ENCODE results near the gene FAN1. TPM values are rescaled to one million over a fixed set of nuclear protein-coding genes. Genes with fewer than 3 reads are reported as not detected.

FAN1 gene
- total RNA-seq, 1 donor from 2014 or later, result 36.1 TPM

DNA sequence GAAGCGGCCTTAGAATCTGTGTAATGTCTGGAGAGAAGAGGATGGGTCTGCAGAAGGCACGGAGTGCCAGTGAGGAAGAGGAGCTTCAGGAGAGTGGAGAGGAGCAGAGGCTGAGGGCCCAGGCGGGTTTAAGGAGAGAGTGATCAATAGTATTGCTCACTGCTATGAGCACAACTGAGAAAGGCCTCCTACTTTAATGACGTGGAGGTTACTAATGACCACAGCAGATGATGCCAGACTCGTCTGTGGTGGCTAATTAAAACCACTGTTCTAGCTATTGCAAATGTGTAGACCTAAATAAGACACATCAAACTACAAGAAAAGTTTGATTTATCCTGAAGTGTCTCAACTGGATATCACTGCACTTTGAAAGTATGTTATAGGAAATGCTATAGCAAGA is 54.5 kb downstream of the FAN1 start:
- no peak for DNase-seq

DNA sequence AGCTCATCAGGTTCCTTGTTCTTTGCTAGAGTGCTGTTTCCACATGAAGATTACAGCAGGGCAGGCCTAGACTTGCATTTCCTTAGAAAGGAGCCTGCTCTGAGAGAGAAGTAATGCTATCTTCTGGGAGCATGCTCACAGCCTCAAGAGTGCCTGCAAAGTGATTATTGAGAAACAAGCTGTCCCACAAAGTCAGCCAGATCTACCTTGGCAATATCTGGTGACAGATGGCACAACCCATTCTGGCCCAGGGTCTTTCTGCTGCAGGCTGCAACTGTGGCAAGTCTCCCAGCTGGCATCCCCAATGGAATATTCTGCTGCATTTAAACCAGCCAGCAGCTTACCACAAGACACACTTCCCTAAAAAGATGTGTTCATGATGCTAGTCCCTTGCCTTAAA is 58.4 kb downstream of the FAN1 start:
- DNase-seq, result peak; percentile 37

DNA sequence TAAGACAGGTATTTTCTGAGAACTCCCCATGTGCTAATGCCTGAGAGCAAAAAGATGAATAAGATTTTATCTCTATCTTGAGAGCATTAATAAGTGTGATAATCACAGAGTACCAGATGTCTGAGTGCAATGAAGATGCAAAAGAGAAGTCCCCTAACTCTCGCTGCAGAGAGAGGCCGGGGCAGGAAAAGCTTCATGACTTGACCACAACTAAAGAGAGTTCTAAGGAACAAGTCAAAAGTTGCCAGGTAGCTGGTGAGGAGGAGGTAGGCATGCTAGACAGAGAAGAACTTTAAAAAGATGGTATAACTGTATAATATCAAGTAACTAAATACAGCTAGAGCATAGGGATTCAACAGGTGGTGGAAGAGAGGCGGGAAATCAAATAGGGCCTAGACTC is 58.9 kb downstream of the FAN1 start:
- no peak for DNase-seq

DNA sequence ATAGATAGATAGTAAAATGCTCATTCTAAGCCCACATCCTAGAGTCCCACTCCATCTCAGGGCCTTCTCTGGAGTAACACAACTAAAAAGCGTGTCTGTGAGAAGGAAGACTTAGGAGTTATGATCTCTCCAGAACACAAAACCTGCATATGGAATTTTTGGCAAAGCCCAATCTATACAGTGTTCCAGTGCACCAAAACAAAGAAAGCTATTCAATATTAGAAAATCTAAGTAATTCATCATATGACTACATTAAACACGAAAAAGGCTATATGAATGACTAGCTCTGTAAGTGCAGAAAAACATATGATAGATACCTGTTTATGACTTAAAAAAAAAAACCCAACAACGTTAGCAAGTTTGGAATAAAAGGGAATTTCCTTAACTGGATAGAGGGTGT is 60.0 kb downstream of the FAN1 start:
- DNase-seq, result no peak

DNA sequence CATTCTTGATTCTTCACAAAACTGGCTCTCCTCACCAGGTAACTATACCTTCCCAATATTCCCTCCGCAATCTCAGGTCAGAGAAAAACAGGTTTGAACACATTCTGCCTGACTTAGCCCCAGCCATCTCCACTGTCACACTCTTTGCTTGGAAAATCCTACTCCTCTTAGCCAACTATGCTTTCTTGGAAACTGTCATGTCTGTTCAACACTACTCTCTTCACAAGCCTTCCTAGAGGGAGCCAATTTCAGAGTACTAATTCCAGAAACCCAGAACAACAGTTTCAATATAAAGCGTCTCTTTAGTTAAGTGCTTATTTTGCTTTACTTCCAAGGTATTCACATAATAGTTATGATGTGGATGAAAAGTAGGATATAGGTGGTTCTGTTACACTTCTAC is 66.0 kb downstream of the FAN1 start:
- DNase-seq, result no peak

DNA sequence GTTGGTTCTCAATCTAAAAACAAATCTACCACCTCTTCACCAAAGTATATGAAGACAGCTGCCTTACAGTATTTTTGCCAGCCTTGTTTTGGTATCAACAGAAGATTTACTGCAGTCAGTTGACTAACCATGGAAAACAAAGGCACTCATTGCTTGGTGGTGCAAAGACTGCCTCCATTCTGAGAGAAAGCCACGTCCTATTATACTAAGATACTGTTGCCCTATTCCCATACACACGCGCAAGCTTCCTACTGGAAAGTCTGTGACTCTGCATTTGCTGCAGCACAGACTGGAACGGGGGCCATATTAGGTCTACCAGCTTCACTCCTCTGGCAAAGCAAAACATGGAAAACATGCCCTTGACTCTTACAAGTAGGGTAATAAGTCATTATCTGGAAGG is 69.7 kb downstream of the FAN1 start:
- DNase-seq, result no peak

DNA sequence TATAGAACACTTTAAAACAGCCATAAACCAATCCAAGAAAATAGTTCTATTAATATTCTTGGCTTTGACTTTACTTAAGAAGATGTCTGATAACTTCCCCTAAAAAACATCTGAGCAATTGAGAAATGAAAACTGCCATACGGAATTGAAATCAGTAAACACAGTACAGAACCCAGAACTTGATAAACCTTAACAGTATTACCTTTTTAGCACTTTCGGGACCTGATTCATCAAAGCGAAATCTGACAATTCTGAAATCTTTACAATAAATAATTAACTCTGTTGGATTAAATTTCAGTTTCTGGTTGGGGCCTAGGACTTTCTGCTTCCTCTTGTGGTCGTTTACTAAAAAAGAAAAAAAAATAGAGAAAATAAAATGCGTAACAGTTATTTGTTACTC is 70.4 kb downstream of the FAN1 start:
- no peak for DNase-seq

DNA sequence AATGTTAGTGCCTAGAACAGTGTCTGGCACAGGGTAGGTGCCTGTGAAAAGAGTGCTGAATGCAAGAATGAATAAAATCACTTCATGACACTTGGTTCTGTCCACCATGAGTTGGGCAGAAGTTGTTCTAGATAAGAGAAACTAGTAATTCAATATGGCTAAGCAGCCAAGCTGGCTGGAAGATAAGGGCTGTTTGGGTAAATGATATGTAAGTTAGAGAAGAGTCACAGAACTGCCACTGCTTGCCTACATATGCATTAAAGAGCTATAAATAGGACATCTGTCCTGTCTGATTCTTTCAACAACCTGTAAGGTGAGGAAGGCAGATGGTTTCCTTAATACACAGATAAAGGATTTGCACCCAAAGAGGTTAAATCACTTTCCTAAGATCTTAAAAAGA is 74.6 kb downstream of the FAN1 start:
- no peak for DNase-seq

DNA sequence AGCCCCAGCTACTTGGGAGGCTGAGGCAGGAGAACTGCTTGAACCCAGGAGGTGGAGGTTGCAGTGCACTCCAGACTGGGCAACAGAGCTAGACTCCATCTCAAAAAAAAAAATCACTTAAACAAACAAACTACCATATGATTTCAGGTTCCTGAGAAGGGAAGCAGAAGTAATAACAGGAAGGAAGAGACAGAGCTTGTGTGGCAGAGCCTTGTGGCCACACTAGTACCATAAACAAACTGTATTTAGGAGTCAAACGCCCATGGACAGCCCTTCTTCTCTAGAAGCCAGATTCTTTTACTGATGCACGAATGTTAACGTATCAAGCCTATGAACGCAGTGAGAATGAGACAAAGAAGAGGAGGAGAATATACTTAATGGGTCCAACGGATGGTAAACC is 75.7 kb downstream of the FAN1 start:
- no peak for DNase-seq

DNA sequence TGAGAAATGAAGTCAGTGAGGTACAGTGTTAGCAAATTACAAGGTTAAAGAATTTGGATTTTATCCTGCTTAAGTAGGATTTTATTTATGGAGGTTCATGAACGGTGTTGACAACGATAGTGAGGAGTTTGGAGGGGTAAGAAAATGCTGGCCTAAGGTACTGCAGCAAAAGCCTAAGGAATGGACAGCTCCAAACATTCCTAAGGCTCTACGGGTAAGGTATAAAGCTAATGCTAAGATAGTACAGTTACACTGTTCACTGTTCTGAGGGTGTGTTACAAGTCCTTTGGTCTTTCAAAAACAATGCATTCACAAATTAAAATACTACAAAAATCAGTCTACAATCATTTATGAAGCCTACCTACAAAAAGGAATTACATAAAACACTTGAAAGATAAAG is 80.4 kb downstream of the FAN1 start:
- DNase-seq, result no peak

DNA sequence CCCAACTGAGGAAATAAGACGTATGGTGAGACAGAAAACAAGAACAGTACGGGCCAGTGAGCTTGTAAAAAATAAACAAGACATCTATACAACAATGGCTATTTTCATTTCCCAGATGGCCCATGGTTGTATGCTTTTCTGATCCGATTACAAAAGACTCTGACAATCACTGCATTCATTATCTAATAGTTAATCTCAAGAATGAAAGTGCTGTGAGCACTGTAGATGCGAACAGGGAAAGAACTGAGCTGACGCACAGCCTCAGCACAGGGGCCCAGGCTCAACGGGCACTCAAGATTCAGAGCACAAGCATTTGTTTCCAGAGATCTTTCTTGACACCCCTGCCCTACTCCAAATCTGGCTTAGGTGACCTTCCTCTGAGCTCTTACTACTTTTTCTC is 80.8 kb downstream of the FAN1 start:
- no peak for DNase-seq

DNA sequence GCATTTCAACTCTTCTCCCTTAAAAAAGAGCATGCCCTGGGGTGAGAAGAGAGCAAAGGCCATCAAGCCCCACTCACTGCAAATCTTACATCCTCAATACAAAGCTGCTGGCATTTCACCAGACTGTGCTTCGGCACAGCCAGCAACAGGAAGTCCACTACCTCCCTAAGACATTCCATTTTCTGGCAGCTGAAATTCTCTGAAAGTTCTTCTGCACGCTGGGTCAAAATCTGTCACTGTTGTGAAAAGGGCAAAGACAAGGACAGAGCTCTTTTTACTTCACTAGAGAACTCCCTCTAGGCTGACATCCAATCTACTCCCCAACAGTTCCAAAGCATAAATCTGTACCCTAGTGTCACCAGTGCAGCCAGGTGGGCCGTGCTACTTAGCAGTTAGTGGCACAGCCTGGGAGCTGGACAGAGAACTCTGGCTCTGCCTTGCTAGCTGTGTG is 81.4 kb downstream of the FAN1 start:
- no peak for DNase-seq

DNA sequence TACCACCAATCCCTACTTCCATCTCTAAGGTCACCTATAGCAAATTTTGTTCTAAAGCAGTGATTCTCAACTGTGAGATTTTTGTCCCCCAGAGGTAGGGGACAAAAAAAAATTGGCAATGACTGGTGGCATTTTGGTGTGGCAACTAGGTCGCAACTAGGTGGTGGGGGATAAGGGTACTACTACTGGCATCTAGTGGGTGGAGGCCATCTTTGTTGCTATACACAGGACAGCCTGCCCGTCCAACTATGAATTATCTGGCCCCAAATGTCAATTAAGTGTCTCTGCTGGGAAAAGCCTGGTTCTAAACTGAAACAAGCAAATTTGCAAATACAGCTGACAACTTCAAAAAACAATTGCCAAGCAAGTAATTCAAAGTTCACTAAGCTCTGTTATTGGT is 86.3 kb downstream of the FAN1 start:
- DNase-seq, result no peak

DNA sequence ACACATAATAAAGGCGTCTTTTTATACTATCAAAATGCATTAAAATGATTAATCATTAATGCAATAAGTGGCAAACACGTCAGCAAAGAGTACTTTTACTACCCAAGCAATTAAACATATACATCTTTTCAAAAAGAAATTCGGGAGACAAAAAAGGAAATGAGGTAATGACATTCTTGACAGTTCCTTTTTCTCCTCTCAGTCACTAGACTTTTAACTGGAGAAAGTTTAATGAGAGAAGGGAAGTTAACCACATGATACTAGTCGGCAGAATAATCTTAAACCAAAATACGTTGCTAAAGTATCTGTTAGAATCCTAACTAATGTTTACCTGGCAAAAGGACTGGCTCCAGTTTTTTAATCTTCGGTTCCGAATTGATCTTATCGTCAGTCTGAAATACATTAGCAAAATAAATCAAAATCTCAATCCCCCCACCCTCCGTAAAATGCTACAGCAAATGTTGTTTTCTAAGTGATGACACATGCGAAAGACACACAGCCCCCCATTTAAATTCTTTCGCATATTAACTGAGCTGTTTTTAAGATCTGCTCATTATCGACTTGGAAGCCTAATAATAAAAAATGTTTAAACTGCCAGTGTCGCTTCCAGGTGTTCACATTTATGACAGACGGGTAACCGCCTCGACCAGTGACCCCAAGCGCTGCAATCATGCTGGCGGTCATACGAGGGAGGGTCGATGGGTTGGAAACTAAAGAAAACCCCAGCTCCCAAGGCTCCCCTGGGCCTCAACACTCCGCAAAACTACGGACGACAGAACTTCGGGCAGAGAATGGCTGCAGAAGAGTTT is 86.9 kb downstream of the FAN1 start:
- peak; percentile 16 for DNase-seq

DNA sequence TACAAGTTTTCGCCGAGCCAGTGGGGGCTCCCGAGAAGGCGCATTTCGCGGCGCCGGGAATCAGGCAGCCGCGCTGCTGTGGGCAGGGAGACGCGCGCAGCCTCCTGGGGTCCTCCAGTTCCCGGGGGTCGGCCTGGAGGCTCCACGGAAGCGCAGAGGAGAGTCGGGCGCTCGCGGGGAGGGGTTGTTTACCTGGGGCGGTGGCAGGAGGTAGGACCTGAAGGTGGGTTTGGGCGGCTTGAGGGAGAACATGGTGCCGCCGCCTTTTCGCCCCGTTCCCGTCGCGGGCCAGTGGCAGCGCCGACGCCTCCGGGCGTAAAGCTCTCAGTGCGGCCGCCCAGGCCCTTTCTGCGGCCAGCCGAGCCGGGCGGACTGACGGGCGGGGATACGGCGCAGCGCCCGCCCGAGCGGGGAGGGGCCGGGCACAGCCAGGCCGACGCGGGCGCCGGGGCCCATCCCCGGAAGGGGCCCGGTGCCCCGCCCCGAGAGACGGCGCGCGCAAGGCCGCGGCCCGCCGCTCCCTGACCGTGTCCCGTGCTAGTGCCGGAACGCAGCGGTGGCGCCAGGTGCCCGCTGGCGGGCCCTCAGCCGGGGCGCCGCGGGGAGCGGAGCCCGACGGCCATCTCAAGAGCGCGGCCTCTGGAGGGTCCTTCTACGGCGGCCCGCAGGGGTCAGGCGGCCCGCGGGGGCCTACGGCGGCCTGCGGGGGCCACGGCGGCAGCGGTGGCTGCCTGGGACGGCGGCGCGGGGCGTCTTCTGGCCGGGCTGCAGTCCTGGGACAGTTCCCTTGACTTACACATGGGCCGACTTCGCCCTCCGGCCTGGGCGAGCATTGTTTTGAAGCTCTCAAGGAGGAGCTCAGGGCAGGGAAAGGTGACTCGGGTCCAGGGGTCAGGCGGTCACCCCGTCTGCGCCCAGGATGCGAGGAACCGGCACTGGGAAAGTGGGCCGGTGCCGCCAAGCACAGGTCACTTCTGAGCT is 87.8 kb downstream of the FAN1 start, which contains the start of gene MTMR10:
MTMR10 (minus strand) TSS at position 374 of the 981 bp plus-strand sequence; CDS start at position 252, 122 bp downstream.
- peak; percentile 88 for DNase-seq

DNA sequence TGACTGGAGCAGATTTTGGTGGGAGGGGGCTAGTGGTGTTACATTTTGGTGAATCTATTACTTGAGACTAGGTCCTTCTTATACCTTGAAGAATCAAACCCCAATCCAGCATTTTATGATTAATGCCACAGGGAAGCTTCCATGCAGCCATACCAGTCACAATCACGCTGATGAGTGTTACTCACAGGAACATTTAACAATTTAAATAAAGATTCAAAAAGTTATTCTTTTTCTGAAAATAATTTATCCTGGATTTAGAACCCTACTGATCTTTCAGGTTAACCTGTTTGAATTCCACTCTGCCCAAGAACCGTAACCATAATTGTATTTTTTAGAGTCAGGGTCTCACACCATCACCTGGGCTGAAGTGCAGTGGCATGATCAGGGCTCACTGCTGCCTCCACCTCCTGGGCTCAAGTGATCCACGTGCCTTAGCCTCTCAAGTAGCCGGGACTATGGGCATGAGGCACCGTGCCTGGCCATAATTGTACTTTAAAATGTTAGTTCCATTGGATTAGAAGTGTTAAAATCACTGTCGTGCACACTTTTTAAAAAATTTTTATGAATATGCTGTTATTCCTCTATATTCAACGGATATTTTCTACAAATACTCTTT is 88.6 kb downstream of the FAN1 start:
- no peak for DNase-seq

Small RNA genes lying within 50 kb of the gene (small RNA-seq; reads per million reads assigned to genes)
- not detected for gene RNU6-466P (ENCODE audit: low replicate concordance)

Other genes with a start within 250 kb of the FAN1 start
- gene MTMR10, start 87.7 kb downstream of the FAN1 start, total RNA-seq, result 41.5 TPM
- gene TRPM1, start 197.8 kb downstream of the FAN1 start, total RNA-seq, result not detected

All from tongue (tissue), 3 donors.